ENCODE results near the gene SBNO2. TPM values are rescaled to one million over a fixed set of nuclear protein-coding genes. Genes with fewer than 3 reads are reported as not detected.

SBNO2 gene
- total and polyA plus RNA-seq, 9 of the 15 experiments (the other 6 are each of a cell fraction or from before 2014, with no cell fraction given) = 0.01 to 46.2 (median 6.7) TPM

GRCh38 chr19:1206864-1207450 is 32.9 kb upstream of the SBNO2 start (continued):
- no peak for TF ChIP-seq MXD1 (CRISPR knock-in tag; IDR thresholded peaks at IDR 0.05; ENCODE audit: borderline replicate concordance, poor library complexity, severe bottlenecking)
- TF ChIP-seq HDGF (IDR thresholded peaks at IDR 0.05) = peak; percentile 77; the same call in 1 of the 2 replicates
- TF ChIP-seq HMBOX1 (IDR thresholded peaks at IDR 0.05) = no peak
- no peak for TF ChIP-seq ZNF280A (IDR thresholded peaks at IDR 0.05; ENCODE audit: low read depth, partially characterized antibody)
- no peak for TF ChIP-seq MCM5 (IDR thresholded peaks at IDR 0.05; ENCODE audit: low read depth)
- TF ChIP-seq RBFOX2 (IDR thresholded peaks at IDR 0.05; ENCODE audit: low read depth, low read length) = peak; percentile 42; the same call in 1 of the 2 replicates
- no peak for TF ChIP-seq MITF (IDR thresholded peaks at IDR 0.05)
- TF ChIP-seq MYNN (IDR thresholded peaks at IDR 0.05) = no peak
- no peak for TF ChIP-seq MYNN (CRISPR knock-in tag; IDR thresholded peaks at IDR 0.05)
- no peak for TF ChIP-seq HNRNPUL1 (IDR thresholded peaks at IDR 0.05; ENCODE audit: low read length)
- no peak for TF ChIP-seq RAD21 (CRISPR knock-in tag; conservative IDR thresholded peaks at IDR 0.05 in 1 of 2, IDR thresholded peaks at IDR 0.05 in 1 of 2)
- no peak for TF ChIP-seq MYBL2 (IDR thresholded peaks at IDR 0.05; ENCODE audit: low read depth)
- no peak for TF ChIP-seq MYBL2 (CRISPR knock-in tag; IDR thresholded peaks at IDR 0.05; ENCODE audit: borderline replicate concordance)
- TF ChIP-seq ZBTB17 (CRISPR knock-in tag; IDR thresholded peaks at IDR 0.05) = no peak
- TF ChIP-seq NR2F6 (CRISPR knock-in tag; IDR thresholded peaks at IDR 0.05) = no peak
- no peak for TF ChIP-seq NUFIP1 (IDR thresholded peaks at IDR 0.05; ENCODE audit: partially characterized antibody)
- TF ChIP-seq ZNF592 (IDR thresholded peaks at IDR 0.05) = no peak
- TF ChIP-seq TCF15 (CRISPR knock-in tag; IDR thresholded peaks at IDR 0.05) = no peak
- TF ChIP-seq FOXM1 (IDR thresholded peaks at IDR 0.05; ENCODE audit: low read depth) = no peak
- no peak for TF ChIP-seq FOXM1 (CRISPR knock-in tag; IDR thresholded peaks at IDR 0.05; ENCODE audit: low read depth)
- TF ChIP-seq ZNF224 (CRISPR knock-in tag; IDR thresholded peaks at IDR 0.05) = no peak
